Ascending aorta (tissue), 2 donors: Measurements from ENCODE around the gene HECW1. TPM values are rescaled to one million over a fixed set of nuclear protein-coding genes. Genes with fewer than 3 reads are reported as not detected.

ENCODE experiments used
- DNase-seq, 2 donors: peaks; one replicate each; pipeline ENCODE4 v3.0.0-alpha.2; 2019; ENCODE audit warnings: low spot score in 2 of 2
- H3K27ac ChIP-seq, 2 donors: fragments of 200-600 bp; sonication (generic); one replicate each; pipeline ENCODE4 v1.5.1; 2016 to 2017; ENCODE audit warnings: mild to moderate bottlenecking in 1 of 2
- H3K27me3 ChIP-seq: fragments of 200-600 bp; sonication (generic); one replicate; pipeline ENCODE4 v1.5.1; 2017
- H3K36me3 ChIP-seq, 2 donors: fragments of 200-600 bp; sonication (generic); one replicate each; pipeline ENCODE4 v1.5.1; 2016
- H3K4me1 ChIP-seq, 2 donors: fragments of 200-600 bp; sonication (generic); one replicate each; pipeline ENCODE4 v1.5.1; 2016 to 2017; ENCODE audit warnings: mild to moderate bottlenecking in 1 of 2
- H3K4me3 ChIP-seq, 2 donors: fragments of 200-600 bp; sonication (generic); one replicate each; pipeline ENCODE4 v1.5.1; 2016 to 2017; ENCODE audit warnings: mild to moderate bottlenecking in 1 of 2
- H3K9me3 ChIP-seq, 2 donors: fragments of 200-600 bp; sonication (generic); one replicate each; pipeline ENCODE4 v1.5.1; 2016
- CTCF ChIP-seq, 3 experiments: fragments of 200-600 bp in 2 of 3; fragments of 450-650 bp in 1 of 3; sonication (generic) in 2 of 3; IDR thresholded peaks; one replicate each; pipeline ENCODE4 v1.5.1; 2016 to 2019; ENCODE audit warnings: antibody characterized with exemption in 3 of 3, mild to moderate bottlenecking in 1 of 3, moderate library complexity in 1 of 3
- intact Hi-C: fragments of 100-400 bp; cut with DNase I; formaldehyde crosslinking; loops from one replicate; pipeline ENCODE4 v1.15.1; 2023
- total RNA-seq: library from RNA; depleted of rRNA; stranded (reverse); fragments of >200 nt; gene quantifications from one replicate; pipeline ENCODE4 v1.1.0, GENCODE V29; 2016

Gene HECW1
- total RNA-seq, 1 donor from 2014 or later: not detected

GRCh38 chr7:43530553-43531410, 418.3 kb downstream of the HECW1 start:
- H3K27ac ChIP-seq: no peak overlapping the region
- H3K4me3 ChIP-seq: no peak overlapping the region
- intact Hi-C loops: no loop called here
- H3K4me1 ChIP-seq: no peaks in the 10 kb centered on the region
- H3K9me3 ChIP-seq: no peaks in the 10 kb centered on the region
- H3K36me3 ChIP-seq: no peaks in the 10 kb centered on the region
- no peak for DNase-seq
- no peaks in the 10 kb centered on the region for H3K27me3 ChIP-seq
- no peak for TF ChIP-seq CTCF (IDR thresholded peaks at IDR 0.05)

GRCh38 chr7:43531700-43532099, 419.3 kb downstream of the HECW1 start:
- Histone ChIP-seq H3K36me3 (no peaks in the 10 kb centered on the region), H3K27ac (no peak overlapping the region), H3K4me3 (no peak overlapping the region), H3K9me3 (no peaks in the 10 kb centered on the region), H3K4me1 (no peaks in the 10 kb centered on the region), H3K27me3 (no peaks in the 10 kb centered on the region)
- TF ChIP-seq CTCF (IDR thresholded peaks at IDR 0.05): no peak
- intact Hi-C loops: no loop called here
- no peak for DNase-seq

GRCh38 chr7:43533801-43534479, 421.5 kb downstream of the HECW1 start:
- no peaks in the 10 kb centered on the region for H3K36me3 ChIP-seq
- H3K27ac ChIP-seq: peak overlapping the region in 1 of 2 donors; percentile 11
- no peak overlapping the region for H3K4me3 ChIP-seq
- DNase-seq: no peak
- intact Hi-C loops: no loop called here
- H3K9me3 ChIP-seq: no peaks in the 10 kb centered on the region
- TF ChIP-seq CTCF (IDR thresholded peaks at IDR 0.05): no peak
- no peaks in the 10 kb centered on the region for H3K4me1 ChIP-seq
- H3K27me3 ChIP-seq: no peaks in the 10 kb centered on the region

- Histone ChIP-seq H3K27ac (no peak overlapping the region), H3K9me3 (no peaks in the 10 kb centered on the region), H3K36me3 (no peaks in the 10 kb centered on the region), H3K27me3 (no peaks in the 10 kb centered on the region), H3K4me3 (no peak overlapping the region), H3K4me1 (no peaks in the 10 kb centered on the region)
- TF ChIP-seq CTCF (IDR thresholded peaks at IDR 0.05): no peak
- DNase-seq: no peak
- intact Hi-C loops: no loop called here
These were observed 422.6 kb downstream of the HECW1 start for GRCh38 chr7:43535031-43535451.

- no peaks in the 10 kb centered on the region for H3K4me1 ChIP-seq
- no peaks in the 10 kb centered on the region for H3K9me3 ChIP-seq
- H3K36me3 ChIP-seq: no peaks in the 10 kb centered on the region
- no peak for TF ChIP-seq CTCF (IDR thresholded peaks at IDR 0.05)
- H3K27ac ChIP-seq: no peak overlapping the region
- intact Hi-C loops: no loop called here
- no peak overlapping the region for H3K4me3 ChIP-seq
- DNase-seq: no peak
- no peaks in the 10 kb centered on the region for H3K27me3 ChIP-seq
These were observed 423.6 kb downstream of the HECW1 start for GRCh38 chr7:43535810-43536585.
